Caco-2 (cell line): Measurements from ENCODE around the gene MCM10. TPM values are rescaled to one million over a fixed set of nuclear protein-coding genes. Genes with fewer than 3 reads are reported as not detected.

Source experiments
- BruUV-seq: library from RNA; stranded (reverse); fragments of 400-500 nt; replicated peaks from 2 replicates; lab custom pipeline; 2021; lab: Mats Ljungman, UMichigan
- CTCF ChIA-PET: fragments of 300-600 bp; sonication (Branson Sonifier 250); formaldehyde crosslinking; loops from one replicate; lab custom pipeline; 2022; ENCODE audit warnings: antibody characterized with exemption; lab: Charles Lee
- POLR2A ChIA-PET: fragments of 300-600 bp; sonication (Branson Sonifier 250); formaldehyde crosslinking; loops from one replicate; lab custom pipeline; 2022; ENCODE audit warnings: antibody characterized with exemption; lab: Charles Lee
- DNase-seq, 2 experiments: peaks; one replicate each; pipeline versions ENCODE4 v3.0.0 to v3.0.0-alpha.2; 2020 to 2022
- H3K27me3 ChIP-seq: replicated peaks from 2 replicates; pipeline ENCODE4 v1.6.0; 2011; ENCODE audit warnings: low read length; ENCODE audit not compliant: control insufficient read depth, insufficient read depth
- H3K36me3 ChIP-seq: 2 replicates; pipeline ENCODE4 v1.5.1; 2011; ENCODE audit warnings: low read length; ENCODE audit not compliant: control insufficient read depth, insufficient read depth
- H3K4me1 ChIP-seq: fragments of 250-450 bp; sonication (Bioruptor Pico); 2 replicates; pipeline ENCODE4 v1.5.1; 2020; ENCODE audit warnings: mild to moderate bottlenecking
- H3K4me3 ChIP-seq: 2 replicates; pipeline ENCODE4 v1.5.1; 2011; ENCODE audit warnings: low read depth, mild to moderate bottlenecking, control low read depth, low read length
- H3K9me3 ChIP-seq: fragments of 250-450 bp; sonication (Bioruptor Pico); 2 replicates; pipeline ENCODE4 v1.5.1; 2020; ENCODE audit warnings: mild to moderate bottlenecking, moderate library complexity
- H3K27ac Mint-ChIP-seq: one replicate; pipeline ENCODE4 v1.8.0; 2022; ENCODE audit warnings: mixed read lengths; ENCODE audit not compliant: unreplicated experiment
- H3K27me3 Mint-ChIP-seq: one replicate; pipeline ENCODE4 v1.8.0; 2022; ENCODE audit warnings: mixed read lengths; ENCODE audit not compliant: insufficient read depth, unreplicated experiment
- H3K36me3 Mint-ChIP-seq: one replicate; pipeline ENCODE4 v1.8.0; 2022; ENCODE audit warnings: mild to moderate bottlenecking, mixed read lengths; ENCODE audit not compliant: insufficient read depth, unreplicated experiment
- H3K4me1 Mint-ChIP-seq: one replicate; pipeline ENCODE4 v1.8.0; 2022; ENCODE audit warnings: low read depth, mixed read lengths; ENCODE audit not compliant: unreplicated experiment
- H3K4me3 Mint-ChIP-seq: one replicate; pipeline ENCODE4 v1.8.0; 2022; ENCODE audit warnings: mild to moderate bottlenecking, moderate library complexity, mixed read lengths; ENCODE audit not compliant: unreplicated experiment
- H3K9me3 Mint-ChIP-seq: one replicate; pipeline ENCODE4 v1.8.0; 2022; ENCODE audit warnings: mixed read lengths; ENCODE audit not compliant: unreplicated experiment
- intact Hi-C: fragments of 100-400 bp; cut with micrococcal nuclease; formaldehyde crosslinking; loops from one replicate; pipeline ENCODE4 v1.10.0; 2022; ENCODE audit not compliant: unreplicated experiment
- total RNA-seq: library from RNA; stranded (reverse); gene quantifications from 2 replicates; pipeline ENCODE4 v1.2.3, GENCODE V29; 2022
- TF ChIP-seq, protein P1 (sequence below), 2 experiments: fragments of 200-600 bp in 1 of 2; IDR thresholded peaks; 1 replicate in 1 of 2; 2 replicates in 1 of 2; pipeline versions ENCODE4 v1.5.1 to v1.8.0; 2011 to 2022; ENCODE audit warnings: antibody characterized with exemption in 1 of 2, control low read depth in 1 of 2, inconsistent platforms in 1 of 2, low read depth in 1 of 2, low read length in 1 of 2, mild to moderate bottlenecking in 1 of 2, moderate library complexity in 1 of 2; ENCODE audit not compliant: insufficient read depth in 1 of 2, severe bottlenecking in 1 of 2, unreplicated experiment in 1 of 2

The MCM10 gene
- total RNA-seq, 1 experiment from 2014 or later, result 55.0 TPM

- Mint-ChIP-seq H3K36me3 (peaks cover 82% of the 10 kb centered on the region), H3K4me1 (no peaks in the 10 kb centered on the region), H3K27ac (no peak overlapping the region), H3K4me3 (no peak overlapping the region), H3K9me3 (no peaks in the 10 kb centered on the region), H3K27me3 (no peaks in the 10 kb centered on the region)
- no peaks in the 10 kb centered on the region for H3K27me3 ChIP-seq
- CTCF ChIA-PET, result no interaction called here
- TF ChIP-seq, protein P1, sequence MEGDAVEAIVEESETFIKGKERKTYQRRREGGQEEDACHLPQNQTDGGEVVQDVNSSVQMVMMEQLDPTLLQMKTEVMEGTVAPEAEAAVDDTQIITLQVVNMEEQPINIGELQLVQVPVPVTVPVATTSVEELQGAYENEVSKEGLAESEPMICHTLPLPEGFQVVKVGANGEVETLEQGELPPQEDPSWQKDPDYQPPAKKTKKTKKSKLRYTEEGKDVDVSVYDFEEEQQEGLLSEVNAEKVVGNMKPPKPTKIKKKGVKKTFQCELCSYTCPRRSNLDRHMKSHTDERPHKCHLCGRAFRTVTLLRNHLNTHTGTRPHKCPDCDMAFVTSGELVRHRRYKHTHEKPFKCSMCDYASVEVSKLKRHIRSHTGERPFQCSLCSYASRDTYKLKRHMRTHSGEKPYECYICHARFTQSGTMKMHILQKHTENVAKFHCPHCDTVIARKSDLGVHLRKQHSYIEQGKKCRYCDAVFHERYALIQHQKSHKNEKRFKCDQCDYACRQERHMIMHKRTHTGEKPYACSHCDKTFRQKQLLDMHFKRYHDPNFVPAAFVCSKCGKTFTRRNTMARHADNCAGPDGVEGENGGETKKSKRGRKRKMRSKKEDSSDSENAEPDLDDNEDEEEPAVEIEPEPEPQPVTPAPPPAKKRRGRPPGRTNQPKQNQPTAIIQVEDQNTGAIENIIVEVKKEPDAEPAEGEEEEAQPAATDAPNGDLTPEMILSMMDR (IDR thresholded peaks at IDR 0.05; ENCODE audit: insufficient read depth in 1 of 2, low read depth in 1 of 2, low read length in 1 of 2, severe bottlenecking in 1 of 2, unreplicated experiment in 1 of 2), result no peak
- no peaks in the 10 kb centered on the region for H3K4me1 ChIP-seq
- no TSS peak for BruUV-seq
- no peak overlapping the region for H3K4me3 ChIP-seq
- intact Hi-C loops, result no loop called here
- POLR2A ChIA-PET, result no interaction called here
- H3K9me3 ChIP-seq, result no peaks in the 10 kb centered on the region
- DNase-seq, result no peak
- H3K36me3 ChIP-seq, result peaks cover 2% of the 10 kb centered on the region
Observed at GRCh38 chr10:13187135-13187534, 25.8 kb downstream of the MCM10 start.

- BruUV-seq, result no TSS peak
- Mint-ChIP-seq H3K36me3 (peaks cover 81% of the 10 kb centered on the region), H3K4me3 (no peak overlapping the region), H3K27me3 (no peaks in the 10 kb centered on the region), H3K27ac (no peak overlapping the region), H3K4me1 (no peaks in the 10 kb centered on the region), H3K9me3 (no peaks in the 10 kb centered on the region)
- Histone ChIP-seq H3K4me3 (no peak overlapping the region), H3K36me3 (peaks cover 2% of the 10 kb centered on the region), H3K4me1 (no peaks in the 10 kb centered on the region), H3K9me3 (no peaks in the 10 kb centered on the region), H3K27me3 (no peaks in the 10 kb centered on the region)
- DNase-seq, result no peak
- TF ChIP-seq, protein P1 (IDR thresholded peaks at IDR 0.05; ENCODE audit: insufficient read depth in 1 of 2, low read depth in 1 of 2, low read length in 1 of 2, severe bottlenecking in 1 of 2, unreplicated experiment in 1 of 2), result no peak
- CTCF ChIA-PET, result no interaction called here
- POLR2A ChIA-PET, result no interaction called here
- intact Hi-C loops, result no loop called here
Observed at GRCh38 chr10:13188593-13188992, 27.2 kb downstream of the MCM10 start.

- ChIA-PET CTCF (no interaction called here), POLR2A (no interaction called here)
- no peak overlapping the region for H3K4me3 Mint-ChIP-seq
- intact Hi-C loops, result no loop called here
- no peak overlapping the region for H3K4me3 ChIP-seq
- H3K4me1 Mint-ChIP-seq, result no peaks in the 10 kb centered on the region
- peaks cover 2% of the 10 kb centered on the region for H3K36me3 ChIP-seq
- no TSS peak for BruUV-seq
- DNase-seq, result no peak
- no peak overlapping the region for H3K27ac Mint-ChIP-seq
- H3K27me3 ChIP-seq, result no peaks in the 10 kb centered on the region
- no peaks in the 10 kb centered on the region for H3K9me3 ChIP-seq
- no peaks in the 10 kb centered on the region for H3K9me3 Mint-ChIP-seq
- H3K36me3 Mint-ChIP-seq, result peaks cover 78% of the 10 kb centered on the region
- TF ChIP-seq, protein P1 (IDR thresholded peaks at IDR 0.05; ENCODE audit: insufficient read depth in 1 of 2, low read depth in 1 of 2, low read length in 1 of 2, severe bottlenecking in 1 of 2, unreplicated experiment in 1 of 2), result no peak
- H3K27me3 Mint-ChIP-seq, result no peaks in the 10 kb centered on the region
- no peaks in the 10 kb centered on the region for H3K4me1 ChIP-seq
Observed at GRCh38 chr10:13189961-13190360, 28.6 kb downstream of the MCM10 start.
